IPS DF 6.9 (cell line): ENCODE measurements around the gene HARS1.
"Not testable (repeated sequence)": the region's sequence is repeated elsewhere in the genome, so short reads cannot be mapped to it uniquely, and the experiment has no call there.

Experiments
- DNase-seq: peaks from one replicate; pipeline ENCODE4 v3.0.0-alpha.2; 2013; ENCODE audit warnings: low read depth, low spot score
- H3K27ac ChIP-seq: one replicate; pipeline ENCODE4 v1.5.1; 2013; ENCODE audit warnings: low read length, control low read depth
- H3K27me3 ChIP-seq: 2 replicates; pipeline ENCODE4 v1.6.1; 2013; ENCODE audit warnings: mild to moderate bottlenecking, low read length; ENCODE audit not compliant: control insufficient read depth, insufficient read depth
- H3K36me3 ChIP-seq: 2 replicates; pipeline ENCODE4 v1.6.1; 2013; ENCODE audit warnings: low read length; ENCODE audit not compliant: control insufficient read depth, insufficient read depth
- H3K4me1 ChIP-seq: 2 replicates; pipeline ENCODE4 v1.6.1; 2013; ENCODE audit warnings: low read length; ENCODE audit not compliant: control insufficient read depth, insufficient read depth
- H3K4me3 ChIP-seq: 2 replicates; pipeline ENCODE4 v1.5.1; 2013; ENCODE audit warnings: mild to moderate bottlenecking, low read length
- H3K9me3 ChIP-seq: 2 replicates; pipeline ENCODE4 v1.6.1; 2013; ENCODE audit warnings: low read length, inconsistent platforms; ENCODE audit not compliant: control insufficient read depth, insufficient read depth
- WGBS: extraction: QIAGEN DNeasy Blood & Tissue Kit; methylation state at CpG from one replicate; pipeline ENCODE4 v1.1.7; 2013; ENCODE audit warnings: mixed read lengths, missing lambda C conversion rate; ENCODE audit not compliant: insufficient read length, insufficient coverage; 5-methylcytosine and 5-hydroxymethylcytosine counted together

The HARS1 gene

DNA sequence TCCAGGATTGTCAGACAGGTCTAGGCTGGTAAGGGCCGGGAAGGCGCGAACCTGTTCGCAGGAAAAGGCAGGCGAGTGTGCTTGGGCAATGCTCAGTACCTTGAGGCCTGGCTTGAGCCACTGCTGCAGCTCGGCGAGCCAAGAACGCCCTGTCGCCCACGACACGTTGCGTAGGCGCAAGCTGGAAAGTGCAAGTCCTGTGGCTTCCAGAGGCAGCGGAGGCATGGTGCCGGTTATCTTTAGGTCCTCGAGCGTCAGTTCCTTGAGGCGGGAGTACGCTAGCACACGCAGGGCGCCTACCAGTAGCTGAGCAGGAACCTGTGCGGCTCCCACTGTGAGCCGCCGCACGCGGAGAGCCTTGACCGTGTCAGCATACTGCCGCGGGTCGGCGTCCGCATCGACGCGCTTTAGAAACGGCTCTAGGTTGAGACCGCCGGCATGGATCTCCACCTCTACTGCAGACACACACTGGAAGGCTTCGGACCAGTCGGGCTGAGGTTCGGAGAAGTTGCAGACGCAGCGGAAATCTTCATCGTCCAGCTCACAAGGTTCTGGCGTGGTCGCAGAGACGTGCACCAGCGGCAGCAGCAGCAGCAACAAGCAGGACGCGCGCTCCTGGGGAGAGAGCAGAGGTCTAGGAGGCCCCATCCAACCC, 58.7 kb downstream of the HARS1 start:
- whole genome bisulfite sequencing, result no CpG with 5 or more reads among the region's 51 CpGs
- H3K9me3 ChIP-seq, result no peaks in the 10 kb centered on the region; the same call in 1 of the 2 replicates
- peak overlapping the region; percentile 29; the same call in 1 of the 2 replicates for H3K4me3 ChIP-seq
- peaks cover 29% of the 10 kb centered on the region for H3K27me3 ChIP-seq
- no peak for DNase-seq
- no peaks in the 10 kb centered on the region for H3K4me1 ChIP-seq
- H3K36me3 ChIP-seq, result no peaks in the 10 kb centered on the region
- no peak overlapping the region for H3K27ac ChIP-seq

DNA sequence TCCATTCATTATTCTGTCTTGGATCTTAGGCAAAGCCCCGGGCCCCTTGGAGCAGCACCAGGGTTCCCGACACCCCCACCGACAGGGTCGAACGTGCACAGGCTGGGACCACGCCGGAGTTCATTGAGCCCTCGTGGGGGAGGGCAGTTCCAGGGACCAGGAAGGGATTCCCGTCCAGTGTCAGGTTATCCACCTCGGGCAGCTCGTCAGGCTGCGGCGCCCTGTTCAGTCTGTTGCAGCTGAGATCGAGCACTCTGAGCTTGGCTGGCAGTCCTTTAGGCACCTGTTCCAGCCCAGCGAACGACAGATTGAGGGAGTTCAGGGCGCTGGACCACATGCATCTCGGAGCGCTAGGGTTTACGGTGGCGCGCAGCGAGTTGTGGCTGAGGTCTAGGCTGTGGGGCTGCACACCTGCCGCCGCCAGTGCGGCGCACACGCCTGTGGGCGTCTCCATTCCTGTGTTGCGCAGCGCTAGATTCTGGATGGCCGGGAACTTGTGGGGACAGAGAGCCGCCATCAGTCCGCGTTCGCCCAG, 59.3 kb downstream of the HARS1 start:
- Histone ChIP-seq H3K36me3 (no peaks in the 10 kb centered on the region), H3K27me3 (peaks cover 29% of the 10 kb centered on the region), H3K9me3 (no peaks in the 10 kb centered on the region; the same call in 1 of the 2 replicates), H3K4me1 (no peaks in the 10 kb centered on the region), H3K27ac (no peak overlapping the region), H3K4me3 (peak overlapping the region; percentile 29; the same call in 1 of the 2 replicates)
- DNase-seq, result no peak
- WGBS, result no CpG with 5 or more reads among the region's 36 CpGs

DNA sequence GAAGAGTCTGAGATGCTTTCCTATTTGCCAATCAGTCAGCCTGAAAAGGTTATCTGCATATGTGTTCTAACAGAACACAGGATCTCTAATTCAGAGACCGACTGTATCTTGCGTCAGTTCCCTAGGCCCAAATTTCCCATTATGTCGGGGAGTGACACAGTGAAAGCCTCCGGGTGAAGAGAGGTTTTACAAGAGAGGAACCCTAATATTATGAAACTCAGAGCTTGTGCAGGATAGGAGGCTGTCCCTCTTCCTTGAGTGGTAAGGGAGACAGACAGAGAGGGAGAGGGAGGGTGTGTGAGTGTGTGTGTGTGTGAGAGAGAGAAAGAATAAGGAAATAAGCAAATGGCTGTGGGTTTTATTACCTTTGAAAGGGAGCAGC, 60.1 kb downstream of the HARS1 start:
- H3K9me3 ChIP-seq, result no peaks in the 10 kb centered on the region; the same call in 1 of the 2 replicates
- no peak overlapping the region for H3K4me3 ChIP-seq
- H3K4me1 ChIP-seq, result no peaks in the 10 kb centered on the region
- no peak for DNase-seq
- peaks cover 29% of the 10 kb centered on the region for H3K27me3 ChIP-seq
- H3K27ac ChIP-seq, result no peak overlapping the region
- no peaks in the 10 kb centered on the region for H3K36me3 ChIP-seq
- no CpG with 5 or more reads among the region's 4 CpGs for WGBS

DNA sequence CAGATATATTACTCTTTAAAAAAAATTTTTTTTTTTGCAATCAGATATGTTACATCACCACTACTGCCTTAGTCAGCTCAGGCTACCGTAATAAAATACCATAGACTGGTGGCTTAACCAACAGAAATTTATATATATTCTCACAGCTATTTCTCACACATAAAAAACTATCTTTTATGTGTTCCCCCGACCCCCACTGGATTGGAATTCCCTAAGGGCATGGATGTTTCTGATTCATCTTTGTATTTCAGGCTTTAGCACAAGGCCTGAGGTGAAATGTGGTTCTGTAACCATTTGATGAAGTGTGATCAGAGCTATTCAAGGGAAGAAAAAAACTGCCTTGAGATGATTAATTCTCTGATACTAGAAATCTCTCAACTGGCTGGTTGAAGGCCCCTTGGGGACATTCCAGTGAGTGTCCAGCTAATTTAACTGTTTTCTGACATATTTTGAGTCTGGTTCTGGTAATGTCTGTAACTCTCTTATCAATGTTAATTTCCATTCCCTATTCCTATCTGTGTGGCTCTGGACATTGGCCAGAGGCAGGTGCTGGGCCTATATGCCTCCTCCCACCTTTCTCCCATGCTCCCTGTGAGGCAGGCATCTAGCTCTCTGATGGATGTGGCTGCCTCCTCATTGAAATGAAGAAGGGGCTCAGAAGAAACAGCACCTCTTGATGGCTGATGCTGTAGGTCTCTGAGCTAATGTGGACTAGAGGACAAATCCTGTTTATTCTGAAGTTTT, 60.7 kb downstream of the HARS1 start:
- WGBS, result no CpG with 5 or more reads among the region's 2 CpGs
- no peaks in the 10 kb centered on the region; the same call in 1 of the 2 replicates for H3K9me3 ChIP-seq
- peaks cover 29% of the 10 kb centered on the region for H3K27me3 ChIP-seq
- H3K4me3 ChIP-seq, result no peak overlapping the region
- H3K4me1 ChIP-seq, result no peaks in the 10 kb centered on the region
- DNase-seq, result no peak
- no peak overlapping the region for H3K27ac ChIP-seq
- no peaks in the 10 kb centered on the region for H3K36me3 ChIP-seq

DNA sequence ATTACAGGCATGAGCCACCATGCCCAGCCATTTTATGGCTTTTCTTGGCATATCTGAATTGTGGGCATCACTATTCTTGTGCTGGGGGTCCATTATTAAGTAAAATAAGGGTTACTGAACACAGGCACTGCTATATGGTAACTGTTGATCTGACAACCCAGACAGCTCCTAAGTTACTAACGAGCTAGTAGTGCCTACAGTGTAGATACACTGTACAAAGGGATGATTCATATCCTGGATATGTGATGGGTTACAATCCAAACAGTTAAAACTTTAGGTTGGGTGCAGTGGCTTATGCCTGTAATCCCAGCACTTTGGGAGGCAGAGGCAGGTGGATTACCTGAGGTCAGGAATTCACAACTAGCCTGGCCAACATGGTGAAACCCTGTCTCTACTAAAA, 62.5 kb downstream of the HARS1 start:
- WGBS, result no CpG with 5 or more reads among the region's 1 CpG
- Histone ChIP-seq H3K4me3 (no peak overlapping the region), H3K36me3 (no peaks in the 10 kb centered on the region), H3K9me3 (no peaks in the 10 kb centered on the region; the same call in 1 of the 2 replicates), H3K4me1 (no peaks in the 10 kb centered on the region), H3K27ac (no peak overlapping the region), H3K27me3 (peaks cover 29% of the 10 kb centered on the region)
- no peak for DNase-seq

DNA sequence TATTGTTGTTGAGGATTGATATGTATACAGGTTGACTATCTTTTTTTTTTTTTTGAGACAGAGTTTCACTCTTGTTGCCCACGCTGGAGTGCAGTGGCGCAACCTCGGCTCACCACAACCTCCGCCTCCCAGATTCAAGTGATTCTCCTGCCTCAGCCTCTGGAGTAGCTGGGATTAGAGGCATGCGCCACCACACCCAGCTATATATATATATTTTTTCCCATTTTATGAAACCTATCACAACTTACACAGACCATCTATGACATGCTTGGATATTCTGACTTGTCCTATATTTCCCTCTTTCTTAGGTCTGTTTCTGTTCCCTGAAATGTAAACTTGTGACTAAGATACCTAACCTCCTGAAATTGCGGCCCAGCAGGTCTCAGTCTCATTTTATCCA, 63.2 kb downstream of the HARS1 start:
- no peak for DNase-seq
- H3K4me1 ChIP-seq, result no peaks in the 10 kb centered on the region
- peaks cover 24% of the 10 kb centered on the region for H3K27me3 ChIP-seq
- H3K4me3 ChIP-seq, result no peak overlapping the region
- WGBS, result no CpG with 5 or more reads among the region's 6 CpGs
- no peaks in the 10 kb centered on the region for H3K36me3 ChIP-seq
- H3K9me3 ChIP-seq, result no peaks in the 10 kb centered on the region; the same call in 1 of the 2 replicates
- no peak overlapping the region for H3K27ac ChIP-seq

DNA sequence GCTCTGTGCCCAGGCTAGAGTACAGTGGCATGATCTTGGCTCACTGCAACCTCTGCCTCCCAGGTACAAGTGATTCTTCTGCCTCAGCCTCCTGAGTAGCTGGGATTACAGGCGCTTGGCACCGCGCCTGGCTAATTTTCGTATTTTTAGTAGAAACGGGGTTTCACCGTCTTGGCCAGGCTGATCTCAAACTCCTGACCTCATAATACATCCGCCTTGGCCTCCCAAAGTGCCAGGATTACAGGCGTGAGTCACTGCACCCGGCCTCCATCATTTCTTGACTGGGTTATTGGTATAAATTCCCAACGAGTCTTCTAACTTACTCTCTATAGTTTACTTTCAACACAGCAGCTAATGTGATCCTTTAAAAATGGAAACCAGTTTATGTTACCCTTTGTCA, 66.3 kb downstream of the HARS1 start:
- H3K4me1 ChIP-seq, DNase-seq, H3K9me3 ChIP-seq, H3K36me3 ChIP-seq, H3K27ac ChIP-seq, H3K4me3 ChIP-seq, H3K27me3 ChIP-seq: not testable (repeated sequence)
- WGBS, result no CpG with 5 or more reads among the region's 10 CpGs
